Stimulated activated CD8-positive, alpha-beta memory T cell treated with anti-CD3 and anti-CD28 coated beads, Interleukin-12 subunit alpha, Interleukin-12 subunit beta, amount 100 ng/mL, for 24 hours (primary cell): ENCODE results near the gene TWSG1.
"Not testable (repeated sequence)": the region's sequence is repeated elsewhere in the genome, so short reads cannot be mapped to it uniquely, and the experiment has no call there.

Experiments
- DNase-seq: peaks from one replicate; pipeline ENCODE4 v3.0.0-alpha.2; 2020; ENCODE audit errors: extremely low read depth

The TWSG1 gene

GRCh38 chr18:9335697-9336045 is 1.1 kb downstream of the TWSG1 start:
- no peak for DNase-seq

- no peak for DNase-seq
These were observed 2.3 kb downstream of the TWSG1 start for GRCh38 chr18:9336827-9337226.

GRCh38 chr18:9337873-9338272 is 3.3 kb downstream of the TWSG1 start:
- DNase-seq: no peak

- no peak for DNase-seq
These were observed 5.9 kb downstream of the TWSG1 start for GRCh38 chr18:9340472-9340871.

- no peak for DNase-seq
These were observed 9.0 kb downstream of the TWSG1 start for GRCh38 chr18:9343577-9343976.

GRCh38 chr18:9346775-9347174 is 12.2 kb downstream of the TWSG1 start:
- no peak for DNase-seq

GRCh38 chr18:9348079-9348671 is 13.6 kb downstream of the TWSG1 start:
- no peak for DNase-seq

GRCh38 chr18:9348766-9349165 is 14.2 kb downstream of the TWSG1 start:
- DNase-seq: no peak

- DNase-seq: no peak
These were observed 19.0 kb downstream of the TWSG1 start for GRCh38 chr18:9353596-9353995.

- DNase-seq: no peak
These were observed 19.7 kb downstream of the TWSG1 start for GRCh38 chr18:9354256-9354655.

- DNase-seq: no peak
These were observed 22.4 kb downstream of the TWSG1 start for GRCh38 chr18:9356976-9357375.

GRCh38 chr18:9359796-9360195 is 25.2 kb downstream of the TWSG1 start:
- no peak for DNase-seq

- no peak for DNase-seq
These were observed 26.6 kb downstream of the TWSG1 start for GRCh38 chr18:9361191-9361590.

GRCh38 chr18:9362869-9363268 is 28.3 kb downstream of the TWSG1 start:
- no peak for DNase-seq

- DNase-seq: no peak
These were observed 29.7 kb downstream of the TWSG1 start for GRCh38 chr18:9364242-9364641.

- DNase-seq: no peak
These were observed 30.8 kb downstream of the TWSG1 start for GRCh38 chr18:9365406-9365805.

- no peak for DNase-seq
These were observed 31.6 kb downstream of the TWSG1 start for GRCh38 chr18:9366126-9366714.

- DNase-seq: not testable (repeated sequence)
These were observed 38.7 kb downstream of the TWSG1 start for GRCh38 chr18:9373254-9373653.

GRCh38 chr18:9379118-9379517 is 44.5 kb downstream of the TWSG1 start:
- no peak for DNase-seq

GRCh38 chr18:9380101-9380500 is 45.5 kb downstream of the TWSG1 start:
- no peak for DNase-seq

- DNase-seq: no peak
These were observed 46.2 kb downstream of the TWSG1 start for GRCh38 chr18:9380621-9381395.

- no peak for DNase-seq
These were observed 52.3 kb downstream of the TWSG1 start for GRCh38 chr18:9386879-9387278.

GRCh38 chr18:9387891-9388290 is 53.3 kb downstream of the TWSG1 start:
- DNase-seq: no peak
